HG03135 (cell line): ENCODE measurements around the gene FH.

Source experiments
- ATAC-seq: cut with Tn5 transposase; IDR thresholded peaks from one replicate; pipeline ENCODE4 v1.9.1; 2021; ENCODE audit warnings: mild to moderate bottlenecking, moderate library complexity; ENCODE audit not compliant: unreplicated experiment

Gene FH

DNA sequence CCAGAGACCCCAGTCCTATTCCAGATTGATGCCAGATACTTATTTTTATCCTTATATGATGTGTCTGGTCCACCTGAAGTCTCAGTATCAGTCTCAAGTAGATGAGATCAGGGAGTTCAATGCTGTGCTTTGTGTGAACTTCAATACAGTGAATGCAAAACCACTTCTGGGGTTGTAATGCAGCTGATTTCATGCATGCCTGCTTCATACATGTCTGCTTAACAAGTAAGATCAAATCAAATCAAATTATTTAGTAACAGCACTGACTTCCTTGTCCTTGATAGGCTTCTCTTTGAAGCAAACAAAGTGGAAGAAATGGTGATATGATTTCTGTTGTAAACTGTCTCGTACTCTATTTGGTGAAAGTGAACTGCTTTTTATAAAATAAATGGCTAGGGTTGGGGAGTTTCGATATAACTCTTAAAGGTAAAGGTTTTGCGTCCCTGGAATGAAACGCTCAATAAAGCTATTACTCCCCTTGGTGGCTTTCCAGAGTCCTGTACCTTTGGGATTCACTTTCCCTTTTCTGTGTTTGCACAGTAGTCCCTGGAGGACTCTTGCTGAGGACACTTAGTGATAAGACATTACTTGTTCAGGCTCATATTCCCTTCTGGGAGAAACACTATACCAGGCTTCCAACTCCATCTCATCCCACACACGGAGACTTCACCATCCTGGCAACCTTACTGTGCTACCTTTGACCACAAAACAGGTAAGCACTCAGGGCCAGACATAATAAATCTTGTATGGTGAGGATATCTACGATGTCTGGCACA lies 59.3 kb downstream of the FH start:
- no peak for ATAC-seq

DNA sequence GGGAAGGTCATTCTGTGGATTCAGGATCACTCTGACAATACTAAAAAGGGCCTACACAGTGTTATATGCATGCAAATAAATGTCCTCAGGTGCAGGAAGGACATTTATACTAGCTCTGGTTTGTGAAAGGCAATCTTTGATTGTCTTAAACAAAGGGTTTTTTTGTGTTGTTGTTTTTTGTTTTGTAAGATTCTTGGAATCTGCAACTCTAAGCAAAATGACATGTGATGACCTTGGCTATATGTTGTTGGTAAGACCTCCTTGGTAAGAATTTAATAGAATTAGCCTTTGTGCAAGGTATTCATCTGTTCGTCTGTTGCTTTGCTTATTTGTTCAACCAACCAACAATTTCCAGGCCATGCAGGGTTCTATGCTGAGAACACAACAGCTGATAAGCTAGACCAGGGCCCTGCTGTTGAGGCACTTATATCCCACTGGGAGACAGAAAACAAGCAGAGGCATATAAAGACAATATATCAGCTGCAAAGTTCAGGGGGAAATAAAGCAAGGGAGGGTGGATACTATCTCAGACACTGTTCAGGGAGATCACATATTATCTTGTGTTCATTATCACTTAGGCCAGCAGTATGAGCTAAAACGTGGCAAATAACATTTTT lies 60.3 kb downstream of the FH start:
- ATAC-seq = no peak

DNA sequence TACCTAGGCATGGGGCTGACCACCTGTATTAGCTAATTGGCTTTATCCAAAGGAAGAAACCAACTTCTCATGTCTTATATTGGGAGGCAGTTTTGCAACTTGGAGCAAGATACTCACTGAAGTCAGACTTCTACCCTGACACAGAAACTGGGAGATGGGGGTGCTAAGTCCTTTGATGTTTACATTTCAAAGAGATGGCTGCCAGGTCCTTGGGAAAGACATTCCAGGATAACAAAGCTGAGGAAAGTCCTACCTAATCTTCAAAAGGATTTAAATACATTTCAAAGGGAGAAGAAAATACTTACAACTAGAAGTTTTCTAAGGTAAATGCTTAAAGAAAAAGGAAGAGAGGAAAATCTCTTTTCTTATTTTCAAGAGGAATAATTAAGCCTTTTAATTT lies 62.1 kb downstream of the FH start:
- no peak for ATAC-seq

DNA sequence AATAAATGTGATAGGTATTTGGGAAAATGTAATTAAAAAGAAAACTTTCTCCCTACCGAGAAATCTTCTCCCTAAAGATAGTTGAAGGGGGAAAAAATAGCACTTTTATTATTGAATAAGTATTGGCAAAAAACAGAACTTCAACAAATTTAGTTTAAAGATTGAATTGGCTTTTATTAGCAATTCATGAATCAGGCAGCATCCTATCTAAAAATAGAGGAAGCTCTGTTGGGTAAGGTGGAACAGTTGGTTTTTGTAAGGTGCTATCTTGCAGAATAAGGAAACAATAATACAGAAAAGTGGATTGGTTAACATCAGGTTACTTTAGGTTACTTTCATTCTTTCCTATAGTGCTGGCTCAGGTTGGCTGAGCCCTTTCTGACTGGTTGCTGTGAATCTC lies 62.8 kb downstream of the FH start:
- ATAC-seq = no peak

GRCh38 chr1:241453732-241454131 lies 65.8 kb downstream of the FH start:
- no peak for ATAC-seq

GRCh38 chr1:241451956-241452355 lies 67.6 kb downstream of the FH start:
- ATAC-seq = no peak
